Measurements from ENCODE around the gene ARMC9.

ARMC9 gene

GRCh38 chr2:231422056-231422455 lies 223.6 kb downstream of the ARMC9 start:
- DNase-seq (ENCODE audit: low spot score): no peak

- no peak for DNase-seq (ENCODE audit: low spot score)
Observed at GRCh38 chr2:231423176-231423575, 224.7 kb downstream of the ARMC9 start.

Measured in cerebellar cortex (tissue), 1 donor.